Peyer's patch (tissue), 4 donors: ENCODE data around the gene GTPBP1.

Experiments used
- CTCF ChIP-seq, 6 experiments: fragments of 450-650 bp in 4 of 6; fragments of 200-600 bp in 2 of 6; sonication (generic) in 1 of 6; IDR thresholded peaks; one replicate each; pipeline ENCODE4 v1.5.1; 2017 to 2019; ENCODE audit warnings: antibody characterized with exemption in 6 of 6, mild to moderate bottlenecking in 3 of 6, moderate library complexity in 1 of 6
- POLR2A ChIP-seq, 2 donors: fragments of 450-650 bp; IDR thresholded peaks; one replicate each; pipeline ENCODE4 v1.5.1; 2017; ENCODE audit warnings: antibody characterized with exemption in 2 of 2, mild to moderate bottlenecking in 2 of 2, moderate library complexity in 2 of 2

- TF ChIP-seq CTCF (IDR thresholded peaks at IDR 0.05) (no peak), POLR2A (IDR thresholded peaks at IDR 0.05) (no peak)
Measured at GRCh38 chr22:38712486-38713207, 6.9 kb downstream of the GTPBP1 start.
